ENCODE measurements around the gene ZBED1.

Gene ZBED1

GRCh38 chrX:2451501-2452316, 49.1 kb downstream of the ZBED1 start:
- DNase-seq = no peak

DNA sequence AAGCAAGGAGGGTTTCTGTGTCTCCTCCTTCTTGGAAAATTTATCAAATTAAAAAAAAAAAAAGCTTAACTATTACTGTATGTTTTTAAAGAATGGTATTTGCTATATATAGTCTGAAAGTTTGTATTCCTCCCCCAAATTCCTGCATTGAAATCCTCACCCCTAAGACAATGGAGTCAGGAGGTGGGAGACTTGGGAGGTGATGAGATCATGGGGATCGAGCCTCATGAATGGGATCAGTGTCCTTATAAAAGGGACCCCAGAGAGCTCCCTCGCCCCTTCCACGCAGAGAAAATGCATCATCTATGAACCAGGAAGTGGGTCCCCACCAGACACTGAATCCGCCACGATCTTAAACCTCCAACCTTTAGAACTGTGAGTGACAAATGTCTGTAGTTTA, 50.1 kb downstream of the ZBED1 start:
- no peak for DNase-seq

GRCh38 chrX:2449135-2449886, 51.5 kb downstream of the ZBED1 start:
- DNase-seq = no peak

DNA sequence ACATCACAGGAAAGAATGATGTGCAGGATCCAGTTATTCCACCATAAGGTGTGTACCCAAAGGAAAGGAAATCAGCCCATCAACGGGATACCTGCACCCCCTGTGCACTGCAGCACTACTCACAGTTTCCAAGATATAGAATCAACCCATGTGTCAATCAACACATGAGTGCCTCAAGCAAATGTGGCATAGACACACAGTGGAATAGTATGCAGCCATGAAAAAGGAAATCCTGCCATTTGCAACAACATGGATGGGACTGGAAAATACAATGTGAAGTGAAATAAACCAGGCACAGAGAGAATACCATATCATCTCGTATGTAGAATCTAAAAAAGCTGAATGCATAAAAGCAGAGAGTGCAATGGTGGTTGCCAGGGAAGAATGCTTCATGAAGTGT, 53.3 kb downstream of the ZBED1 start:
- DNase-seq = no peak

DNA sequence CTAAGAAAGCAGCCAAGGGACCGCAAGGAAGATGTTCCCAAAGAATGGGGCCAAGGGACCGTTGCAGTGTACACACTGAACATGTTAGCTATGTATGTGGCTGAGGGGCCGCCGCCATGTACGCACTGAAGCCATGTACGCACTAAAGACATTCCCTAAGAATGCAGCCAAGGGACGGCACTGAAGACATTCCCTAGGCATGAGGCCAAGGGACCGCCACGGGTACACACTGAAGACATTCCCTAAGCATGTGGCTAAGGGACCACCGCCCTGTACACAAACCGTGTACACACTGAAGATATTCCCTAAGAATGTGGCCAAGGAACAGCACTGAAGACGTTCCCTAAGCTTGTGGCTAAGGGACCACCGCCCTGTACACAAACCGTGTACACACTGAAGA, 54.0 kb downstream of the ZBED1 start:
- no peak for DNase-seq

- DNase-seq = no peak
Observed at GRCh38 chrX:2445662-2446623, 54.8 kb downstream of the ZBED1 start.

- no peak for DNase-seq
Observed at GRCh38 chrX:2442694-2443093, 58.1 kb downstream of the ZBED1 start.

DNA sequence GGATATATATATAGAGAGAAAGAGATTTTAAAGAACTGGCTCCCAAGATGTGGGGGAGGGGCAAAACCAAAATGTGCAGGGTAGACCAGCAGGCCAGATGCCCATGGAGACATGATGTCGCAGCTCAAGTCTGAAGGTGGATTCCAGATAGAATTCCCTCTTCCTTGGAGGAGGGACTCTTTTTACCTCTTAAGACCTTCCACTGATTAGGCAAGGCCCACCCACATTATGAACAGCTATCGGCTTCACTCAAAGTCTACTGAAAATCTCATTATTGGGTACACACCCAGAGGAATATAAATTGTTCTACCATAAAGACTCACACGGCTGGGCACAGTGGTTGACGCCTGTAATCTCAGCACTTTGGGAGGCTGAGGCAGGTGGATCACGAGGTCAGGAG, 59.3 kb downstream of the ZBED1 start:
- DNase-seq = no peak

- DNase-seq = no peak
Observed at GRCh38 chrX:2439613-2440012, 61.2 kb downstream of the ZBED1 start.
